Raji (cell line): Measurements from ENCODE around the gene TMX2.

Source experiments
- POLR2A ChIP-seq: IDR thresholded peaks from 2 replicates; pipeline ENCODE4 v1.6.1; 2011; ENCODE audit warnings: low read depth, low read length, control low read depth; ENCODE audit not compliant: insufficient read depth

Gene TMX2, protein sequence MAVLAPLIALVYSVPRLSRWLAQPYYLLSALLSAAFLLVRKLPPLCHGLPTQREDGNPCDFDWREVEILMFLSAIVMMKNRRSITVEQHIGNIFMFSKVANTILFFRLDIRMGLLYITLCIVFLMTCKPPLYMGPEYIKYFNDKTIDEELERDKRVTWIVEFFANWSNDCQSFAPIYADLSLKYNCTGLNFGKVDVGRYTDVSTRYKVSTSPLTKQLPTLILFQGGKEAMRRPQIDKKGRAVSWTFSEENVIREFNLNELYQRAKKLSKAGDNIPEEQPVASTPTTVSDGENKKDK

DNA sequence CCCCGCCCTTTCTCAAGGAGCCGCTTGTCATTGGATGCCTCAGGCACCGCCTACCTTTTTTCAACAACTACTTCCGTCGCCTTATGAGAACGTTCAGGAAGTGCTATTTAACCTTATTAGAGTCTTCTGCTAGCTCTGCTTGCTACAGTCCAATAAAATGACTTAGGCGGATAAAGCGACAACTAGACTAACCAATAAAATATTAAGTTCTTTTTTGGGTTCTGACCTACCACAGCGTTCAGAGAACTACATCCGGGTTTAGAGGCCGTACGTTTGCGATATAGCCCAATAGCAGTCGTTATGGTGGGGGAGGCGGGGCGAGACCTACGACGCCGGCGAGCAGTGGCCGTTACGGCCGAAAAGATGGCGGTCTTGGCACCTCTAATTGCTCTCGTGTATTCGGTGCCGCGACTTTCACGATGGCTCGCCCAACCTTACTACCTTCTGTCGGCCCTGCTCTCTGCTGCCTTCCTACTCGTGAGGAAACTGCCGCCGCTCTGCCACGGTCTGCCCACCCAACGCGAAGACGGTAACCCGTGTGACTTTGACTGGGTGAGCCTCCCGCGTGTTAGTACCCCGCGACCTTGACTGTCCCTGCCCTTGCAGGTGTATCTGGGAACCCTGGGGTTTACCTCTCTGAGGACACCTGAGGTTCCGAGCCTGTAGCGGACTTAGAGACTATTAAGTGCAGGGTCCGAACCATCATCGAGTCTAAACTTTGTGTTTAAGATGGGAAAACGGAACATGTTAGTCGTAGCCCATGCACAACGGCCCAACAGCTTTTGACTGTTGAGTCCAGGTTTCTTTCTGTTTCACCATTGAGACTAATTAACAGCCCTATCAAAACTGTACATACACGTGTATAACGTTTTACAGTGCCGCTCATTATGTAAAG, at the start of gene TMX2:
Gene TMX2, plus strand, starts transcription at position 338 of the 895 bp plus-strand sequence. Its CDS starts 26 bp downstream, at position 364.
- TF ChIP-seq POLR2A: peak; percentile 79

GRCh38 chr11:57662893-57663292, 49.5 kb upstream of the TMX2 start:
- TF ChIP-seq POLR2A: no peak

DNA sequence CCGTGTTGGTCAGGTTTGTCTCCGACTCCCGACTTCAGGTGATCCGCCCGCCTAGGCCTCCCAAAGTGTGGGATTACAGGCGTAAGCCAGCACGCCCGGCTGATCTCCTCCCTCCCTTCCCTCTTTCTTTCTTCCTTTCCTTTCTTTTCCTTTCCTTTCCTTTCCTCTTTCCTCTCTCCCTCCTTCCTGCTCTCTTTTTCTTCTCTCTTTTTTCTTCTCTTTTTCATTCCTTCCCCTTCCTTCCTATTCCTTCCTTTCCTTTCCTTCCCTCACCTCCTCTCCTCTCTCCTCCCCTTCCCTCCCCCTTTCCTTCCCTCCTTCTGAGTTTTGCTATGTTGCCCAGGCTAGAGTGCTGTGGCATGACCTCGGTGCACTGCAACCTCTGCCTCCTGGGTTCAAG, 48.4 kb upstream of the TMX2 start:
- TF ChIP-seq POLR2A: no peak

GRCh38 chr11:57667117-57667735, 45.2 kb upstream of the TMX2 start:
- no peak for TF ChIP-seq POLR2A

GRCh38 chr11:57667736-57668433, 44.5 kb upstream of the TMX2 start, which contains the start of gene ZDHHC5:
Gene ZDHHC5 (plus strand): TSS chr11:57668114. CDS start chr11:57673091, 4,977 bp downstream.
- TF ChIP-seq POLR2A: peak; percentile 92

GRCh38 chr11:57668434-57668782, 44.0 kb upstream of the TMX2 start:
- TF ChIP-seq POLR2A: no peak

- TF ChIP-seq POLR2A: no peak
Observed at GRCh38 chr11:57674251-57674650, 38.1 kb upstream of the TMX2 start.

- no peak for TF ChIP-seq POLR2A
Observed at GRCh38 chr11:57675176-57675941, 37.0 kb upstream of the TMX2 start.

DNA sequence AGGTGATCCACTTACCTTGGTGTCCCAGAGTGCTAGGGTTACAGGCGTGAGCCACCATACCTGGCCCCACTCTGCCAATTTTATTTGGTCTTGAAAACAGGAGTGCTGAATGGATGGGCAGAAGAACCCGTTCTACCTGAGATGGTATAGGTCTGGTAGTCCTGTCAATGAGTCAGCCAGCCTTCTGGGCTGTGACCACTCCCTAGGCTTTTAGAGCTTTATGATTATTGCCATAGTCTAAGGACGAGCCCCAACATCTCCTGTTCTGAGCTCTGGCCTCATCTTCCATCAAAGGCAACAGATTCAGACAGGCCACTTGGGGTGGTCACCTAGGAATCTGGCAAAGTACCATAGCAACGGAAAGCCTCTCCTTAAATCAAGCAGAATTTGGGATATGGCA, 33.0 kb upstream of the TMX2 start:
- TF ChIP-seq POLR2A: no peak

DNA sequence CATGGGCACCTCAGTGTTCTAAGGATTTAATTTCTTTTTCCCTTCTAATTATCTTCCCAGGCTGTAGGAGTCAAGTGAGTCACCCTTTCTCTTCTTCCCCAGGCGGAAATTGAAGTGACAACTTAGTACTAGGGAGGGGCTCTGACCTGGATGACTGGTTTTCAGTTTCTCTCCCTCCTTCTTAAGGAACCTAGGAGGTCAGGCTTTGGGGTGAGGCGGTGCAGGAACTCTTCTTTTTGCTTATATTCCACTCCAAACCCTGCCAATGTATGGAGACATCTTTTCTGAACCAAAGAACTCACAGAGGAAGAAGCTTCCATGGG, 31.9 kb upstream of the TMX2 start:
- TF ChIP-seq POLR2A: no peak

DNA sequence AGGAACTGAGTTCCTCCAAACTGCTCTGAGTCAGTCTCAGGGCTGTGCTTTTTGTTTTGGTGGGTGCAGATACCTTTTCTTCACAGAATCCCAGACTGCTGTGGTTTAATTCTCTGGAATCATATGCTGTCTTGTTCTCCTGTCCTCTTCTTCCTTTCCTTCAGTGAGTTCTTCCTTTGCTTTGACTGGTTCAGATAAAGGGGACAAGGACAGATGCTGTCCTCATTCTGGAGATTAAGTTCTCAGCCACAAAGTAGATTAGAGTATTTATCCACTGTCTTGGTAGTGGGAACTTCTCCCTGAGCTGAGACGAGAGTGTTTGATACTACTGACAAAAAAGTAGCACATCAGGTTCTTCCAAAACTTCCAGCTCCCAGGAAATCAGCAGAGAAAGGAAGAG, 31.2 kb upstream of the TMX2 start:
- TF ChIP-seq POLR2A: no peak

GRCh38 chr11:57698843-57699365, 13.5 kb upstream of the TMX2 start:
- no peak for TF ChIP-seq POLR2A

DNA sequence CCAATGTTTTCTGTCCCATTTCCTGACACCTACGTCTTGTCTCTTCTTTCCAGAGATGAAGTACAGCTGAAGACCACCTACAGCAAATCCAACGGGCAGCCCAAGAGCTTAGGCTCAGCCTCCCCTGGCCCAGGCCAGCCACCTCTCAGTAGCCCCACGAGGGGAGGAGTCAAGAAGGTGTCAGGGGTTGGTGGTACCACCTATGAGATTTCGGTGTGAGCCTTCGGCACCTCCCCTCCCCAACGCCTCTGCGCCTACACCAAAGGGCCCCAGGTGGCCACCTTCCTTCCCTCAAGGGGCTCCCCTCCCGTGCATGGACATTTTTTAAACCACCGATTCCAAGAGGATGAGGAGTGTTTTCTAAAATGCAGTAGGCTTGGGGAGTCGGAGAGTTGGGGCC, 12.6 kb upstream of the TMX2 start:
- TF ChIP-seq POLR2A: no peak

- no peak for TF ChIP-seq POLR2A
Observed at GRCh38 chr11:57700425-57700824, 12.0 kb upstream of the TMX2 start.
